Neural progenitor cell (in vitro differentiated cells): Measurements from ENCODE around the gene SPATA13. TPM values are rescaled to one million over a fixed set of nuclear protein-coding genes. Genes with fewer than 3 reads are reported as not detected.

ENCODE experiments used
- DNase-seq: peaks from one replicate; pipeline ENCODE4 v3.0.0-alpha.2; 2016; ENCODE audit warnings: low spot score
- H2AFZ ChIP-seq: fragments of 200-600 bp; sonication (generic); replicated peaks from 2 replicates; pipeline ENCODE4 v1.6.1; 2016; ENCODE audit warnings: antibody characterized with exemption
- H3F3A ChIP-seq: fragments of 200-600 bp; sonication (generic); 2 replicates; pipeline ENCODE4 v1.6.1; 2016; ENCODE audit warnings: antibody characterized with exemption, low read depth
- H3K27ac ChIP-seq: fragments of 200-600 bp; sonication (generic); 2 replicates; pipeline ENCODE4 v1.5.1; 2016; ENCODE audit warnings: mild to moderate bottlenecking
- H3K27me3 ChIP-seq: fragments of 200-600 bp; sonication (generic); 2 replicates; pipeline ENCODE4 v1.6.1; 2016; ENCODE audit warnings: mild to moderate bottlenecking, moderate library complexity
- H3K36me3 ChIP-seq: fragments of 200-600 bp; sonication (generic); 2 replicates; pipeline ENCODE4 v1.5.1; 2016
- H3K4me1 ChIP-seq: fragments of 200-600 bp; sonication (generic); 2 replicates; pipeline ENCODE4 v1.6.1; 2016; ENCODE audit warnings: mixed run types
- H3K4me2 ChIP-seq: fragments of 200-600 bp; sonication (generic); 2 replicates; pipeline ENCODE4 v1.6.1; 2016
- H3K4me3 ChIP-seq: fragments of 200-600 bp; sonication (generic); 2 replicates; pipeline ENCODE4 v1.5.1; 2016
- H3K79me2 ChIP-seq: fragments of 200-600 bp; sonication (generic); 2 replicates; pipeline ENCODE4 v1.6.1; 2016; ENCODE audit warnings: low read depth
- H3K9ac ChIP-seq: fragments of 200-600 bp; sonication (generic); 2 replicates; pipeline ENCODE4 v1.6.1; 2016
- H3K9me3 ChIP-seq: fragments of 200-600 bp; sonication (generic); 2 replicates; pipeline ENCODE4 v1.5.1; 2016; ENCODE audit warnings: low read depth
- H4K20me1 ChIP-seq: fragments of 200-600 bp; sonication (generic); 2 replicates; pipeline ENCODE4 v1.6.1; 2016; ENCODE audit warnings: low read depth
- H3K27ac Mint-ChIP-seq: 3 replicates; pipeline ENCODE4 v1.8.0; 2021; ENCODE audit warnings: mixed read lengths
- H3K27me3 Mint-ChIP-seq: 2 replicates; pipeline ENCODE4 v1.8.0; 2022; ENCODE audit warnings: low read depth, mild to moderate bottlenecking, inconsistent platforms, moderate library complexity, mixed read lengths; ENCODE audit not compliant: insufficient read depth
- H3K36me3 Mint-ChIP-seq: 3 replicates; pipeline ENCODE4 v1.8.0; 2021; ENCODE audit warnings: mixed read lengths
- H3K4me1 Mint-ChIP-seq: 3 replicates; pipeline ENCODE4 v1.8.0; 2021; ENCODE audit warnings: mixed read lengths
- H3K4me3 Mint-ChIP-seq: 3 replicates; pipeline ENCODE4 v1.8.0; 2021; ENCODE audit warnings: mild to moderate bottlenecking, moderate library complexity, mixed read lengths
- H3K9me3 Mint-ChIP-seq: 3 replicates; pipeline ENCODE4 v1.8.0; 2020; ENCODE audit warnings: mixed read lengths
- CTCF ChIP-seq: fragments of 200-600 bp; sonication (generic); IDR thresholded peaks from 2 replicates; pipeline ENCODE4 v1.5.1; 2017; ENCODE audit warnings: antibody characterized with exemption, mild to moderate bottlenecking
- EZH2 ChIP-seq: fragments of 200-600 bp; sonication (generic); IDR thresholded peaks from 2 replicates; pipeline ENCODE4 v1.6.1; 2017; ENCODE audit warnings: antibody characterized with exemption, mild to moderate bottlenecking, moderate library complexity
- EZH2phosphoT487 ChIP-seq: fragments of 200-600 bp; sonication (generic); IDR thresholded peaks from 2 replicates; pipeline ENCODE4 v1.6.1; 2017; ENCODE audit warnings: antibody characterized with exemption
- total RNA-seq: library from RNA; depleted of rRNA; stranded (reverse); fragments of >200 nt; gene quantifications from 2 replicates; pipeline ENCODE4 v1.2.3, GENCODE V29; 2015; ENCODE audit warnings: low replicate concordance

The SPATA13 gene
- total RNA-seq, 1 donor from 2014 or later: 15.9 TPM

- Mint-ChIP-seq H3K27me3 (peaks cover 8% of the 10 kb centered on the region), H3K9me3 (no peaks in the 10 kb centered on the region), H3K4me3 (no peak overlapping the region), H3K4me1 (peaks cover 72% of the 10 kb centered on the region), H3K27ac (no peak overlapping the region), H3K36me3 (peaks cover 33% of the 10 kb centered on the region)
- H3K9me3 ChIP-seq: no peaks in the 10 kb centered on the region
- no peak overlapping the region for H3K4me2 ChIP-seq
- H3K4me1 ChIP-seq: peaks cover 26% of the 10 kb centered on the region
- H3K36me3 ChIP-seq: no peaks in the 10 kb centered on the region
- no peak overlapping the region for H3K9ac ChIP-seq
- no peak for DNase-seq
- H3K79me2 ChIP-seq: peaks cover 43% of the 10 kb centered on the region
- H2AFZ ChIP-seq: no peak overlapping the region
- no peak for TF ChIP-seq EZH2
- TF ChIP-seq CTCF: no peak
- no peak for TF ChIP-seq EZH2phosphoT487
- H3K27ac ChIP-seq: no peak overlapping the region
- peaks cover 17% of the 10 kb centered on the region for H3K27me3 ChIP-seq
- H3K4me3 ChIP-seq: no peak overlapping the region
- H3F3A ChIP-seq: peaks cover 6% of the 10 kb centered on the region
- H4K20me1 ChIP-seq: peaks cover 20% of the 10 kb centered on the region
Measured at GRCh38 chr13:24165746-24166145, 5.2 kb downstream of the SPATA13 start.

- H2AFZ ChIP-seq: no peak overlapping the region
- H4K20me1 ChIP-seq: peaks cover 17% of the 10 kb centered on the region
- DNase-seq: no peak
- peaks cover 24% of the 10 kb centered on the region for H3K4me1 ChIP-seq
- H3K27ac ChIP-seq: no peak overlapping the region
- H3K79me2 ChIP-seq: peaks cover 37% of the 10 kb centered on the region
- no peak overlapping the region for H3K9ac ChIP-seq
- TF ChIP-seq EZH2phosphoT487: no peak
- TF ChIP-seq CTCF: no peak
- TF ChIP-seq EZH2: no peak
- peaks cover 40% of the 10 kb centered on the region for H3K36me3 Mint-ChIP-seq
- H3K4me2 ChIP-seq: no peak overlapping the region
- no peaks in the 10 kb centered on the region for H3K36me3 ChIP-seq
- no peak overlapping the region for H3K27ac Mint-ChIP-seq
- no peak overlapping the region for H3K4me3 Mint-ChIP-seq
- H3K9me3 Mint-ChIP-seq: no peaks in the 10 kb centered on the region
- H3K27me3 ChIP-seq: peaks cover 9% of the 10 kb centered on the region
- no peak overlapping the region for H3K4me3 ChIP-seq
- peaks cover 6% of the 10 kb centered on the region for H3F3A ChIP-seq
- no peaks in the 10 kb centered on the region for H3K9me3 ChIP-seq
- H3K27me3 Mint-ChIP-seq: peaks cover 6% of the 10 kb centered on the region
- H3K4me1 Mint-ChIP-seq: peaks cover 72% of the 10 kb centered on the region
Measured at GRCh38 chr13:24166561-24166960, 6.0 kb downstream of the SPATA13 start.

- H3K9me3 Mint-ChIP-seq: peaks cover 2% of the 10 kb centered on the region
- H3K36me3 ChIP-seq: no peaks in the 10 kb centered on the region
- H3K4me3 Mint-ChIP-seq: peak overlapping the region; percentile 61
- no peak overlapping the region for H3K9ac ChIP-seq
- H3F3A ChIP-seq: no peaks in the 10 kb centered on the region
- peak overlapping the region; percentile 34 for H3K4me2 ChIP-seq
- H3K9me3 ChIP-seq: no peaks in the 10 kb centered on the region
- H2AFZ ChIP-seq: no peak overlapping the region
- H4K20me1 ChIP-seq: peaks cover 9% of the 10 kb centered on the region
- peaks cover 24% of the 10 kb centered on the region for H3K79me2 ChIP-seq
- H3K27ac ChIP-seq: no peak overlapping the region
- peaks cover 15% of the 10 kb centered on the region for H3K4me1 ChIP-seq
- H3K27me3 Mint-ChIP-seq: peaks cover 6% of the 10 kb centered on the region
- peaks cover 65% of the 10 kb centered on the region for H3K4me1 Mint-ChIP-seq
- no peak overlapping the region for H3K4me3 ChIP-seq
- H3K27me3 ChIP-seq: no peaks in the 10 kb centered on the region
- TF ChIP-seq EZH2phosphoT487 (no peak), CTCF (no peak), EZH2 (no peak)
- H3K36me3 Mint-ChIP-seq: peaks cover 51% of the 10 kb centered on the region
- no peak for DNase-seq
- H3K27ac Mint-ChIP-seq: peak overlapping the region; percentile 50
Measured at GRCh38 chr13:24167666-24168391, 7.3 kb downstream of the SPATA13 start.
